Adrenal gland (tissue), 12 donors: Measurements from ENCODE around the gene RCN1. TPM values are rescaled to one million over a fixed set of nuclear protein-coding genes. Genes with fewer than 3 reads are reported as not detected.

Experiments
- DNase-seq, 7 donors: peaks; one replicate each; pipeline ENCODE4 v3.0.0-alpha.2; 2019 to 2020
- H3K27ac ChIP-seq, 5 donors: fragments of 200-600 bp; sonication (generic) in 4 of 5; 1 replicate in 3 of 5; 2 replicates in 2 of 5; pipeline versions ENCODE4 v1.5.1 to v1.8.0; 2016 to 2020; ENCODE audit warnings: mild to moderate bottlenecking in 1 of 5
- H3K27me3 ChIP-seq: fragments of 200-600 bp; 2 replicates; pipeline ENCODE4 v1.8.0; 2021
- H3K36me3 ChIP-seq, 2 donors: fragments of 200-600 bp; replicated peaks in 1 of 2; 1 replicate in 1 of 2; 2 replicates in 1 of 2; pipeline versions ENCODE4 v1.5.1 to v1.8.0; 2018 to 2022
- H3K4me1 ChIP-seq, 2 donors: fragments of 200-600 bp; replicated peaks in 1 of 2; 1 replicate in 1 of 2; 2 replicates in 1 of 2; pipeline versions ENCODE4 v1.5.1 to v1.8.0; 2018 to 2021
- H3K4me3 ChIP-seq, 4 donors: fragments of 200-600 bp; sonication (generic) in 3 of 4; one replicate each; pipeline ENCODE4 v1.5.1; 2016 to 2018
- H3K9me3 ChIP-seq, 3 donors: fragments of 200-600 bp; sonication (generic) in 1 of 3; replicated peaks in 1 of 3; 1 replicate in 2 of 3; 2 replicates in 1 of 3; pipeline versions ENCODE4 v1.5.1 to v1.8.0; 2016 to 2021
- POLR2A ChIP-seq, 2 donors: fragments of 450-650 bp; IDR thresholded peaks; one replicate each; pipeline ENCODE4 v1.6.1; 2017; ENCODE audit warnings: antibody characterized with exemption in 2 of 2, mild to moderate bottlenecking in 2 of 2, moderate library complexity in 1 of 2
- WGBS, 4 donors: extraction: QIAGEN DNeasy Blood & Tissue Kit in 2 of 4; methylation state at CpG; one replicate each; pipeline versions ENCODE4 v1.1.5 to v1.1.7; 2013 to 2017; 5-methylcytosine and 5-hydroxymethylcytosine counted together
- intact Hi-C, 2 donors: fragments of 100-400 bp; cut with DNase I; formaldehyde crosslinking; loops; one replicate each; pipeline versions ENCODE4 v1.14.1 to v1.15.0; 2022 to 2023
- polyA plus RNA-seq, 3 donors: library from polyadenylated mRNA; stranded (reverse); fragments of 200-250 nt in 2 of 3; fragments of 350-450 nt in 1 of 3; fragmentation: Illumina TruSeq in 1 of 3; extraction: RNeasy Lipid Tissue Mini Kit (QIAGEN cat#74804) in 1 of 3; gene quantifications; one replicate each; pipeline ENCODE4 v1.2.3, GENCODE V29; 2013 to 2014
- total RNA-seq, 9 donors: library from RNA; depleted of rRNA in 4 of 9; stranded (reverse); fragments of >200 nt in 4 of 9; fragments of 120-200 nt in 1 of 9; fragmentation: NEBNext Ultra II Directional in 1 of 9; extraction: Animal tissue kit (Norgen Biotek cat#: 25700) in 1 of 9; gene quantifications; one replicate each; pipeline versions ENCODE4 v1.1.0 to v1.2.4, GENCODE V29; 2013 to 2023
- TF ChIP-seq, protein P1 (sequence below), 6 experiments: fragments of 450-650 bp in 4 of 6; fragments of 200-600 bp in 2 of 6; sonication (generic) in 1 of 6; IDR thresholded peaks; 1 replicate in 5 of 6; 2 replicates in 1 of 6; pipeline versions ENCODE4 v1.5.1 to v1.8.0; 2016 to 2021; ENCODE audit warnings: antibody characterized with exemption in 6 of 6, mild to moderate bottlenecking in 2 of 6, moderate library complexity in 1 of 6
- donor health status: healthy with polysubstance abuse.
- donor health status: Bipolar disorder and iron deficiency.
- donor health status: DM: yes; HTN: yes; CAD: no.
- donor health status: DM: no; HTN: no; CAD: no.
- donor health status: DM: no; HTN: no; CAD: no.
- donor health status: DM: yes; HTN: yes; CAD: no.

The RCN1 gene
- total and polyA plus RNA-seq, 12 donors, result 56.1 to 142 (median 85.9) TPM

DNA sequence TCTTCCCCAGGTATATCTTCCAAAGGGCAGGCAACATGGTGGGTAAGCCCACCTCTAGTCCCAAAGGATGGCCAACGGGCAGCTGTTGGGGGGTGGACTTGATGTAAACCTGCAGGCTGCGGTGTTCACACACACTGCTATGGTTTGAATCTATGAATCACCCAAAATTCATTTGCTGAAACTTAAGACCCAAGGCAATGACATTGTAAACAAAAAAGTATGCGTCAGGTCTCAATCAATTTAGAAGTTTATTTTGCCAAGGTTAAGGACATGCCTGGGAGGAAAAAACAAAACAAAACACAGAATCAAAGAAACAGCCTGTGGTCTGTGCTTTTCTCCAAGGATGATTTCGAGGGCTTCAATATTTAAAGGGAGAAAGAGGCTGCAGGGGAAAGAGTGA lies 18.3 kb downstream of the RCN1 start:
- Histone ChIP-seq H3K36me3 (peaks cover 0 to 1% of the 10 kb centered on the region in 2 donors), H3K9me3 (no peaks in the 10 kb centered on the region), H3K4me3 (no peak overlapping the region), H3K27ac (no peak overlapping the region), H3K27me3 (no peaks in the 10 kb centered on the region), H3K4me1 (no peaks in the 10 kb centered on the region)
- DNase-seq, result no peak
- intact Hi-C loops, result no loop called here
- no peak for TF ChIP-seq POLR2A (IDR thresholded peaks at IDR 0.05)
- TF ChIP-seq, protein P1, sequence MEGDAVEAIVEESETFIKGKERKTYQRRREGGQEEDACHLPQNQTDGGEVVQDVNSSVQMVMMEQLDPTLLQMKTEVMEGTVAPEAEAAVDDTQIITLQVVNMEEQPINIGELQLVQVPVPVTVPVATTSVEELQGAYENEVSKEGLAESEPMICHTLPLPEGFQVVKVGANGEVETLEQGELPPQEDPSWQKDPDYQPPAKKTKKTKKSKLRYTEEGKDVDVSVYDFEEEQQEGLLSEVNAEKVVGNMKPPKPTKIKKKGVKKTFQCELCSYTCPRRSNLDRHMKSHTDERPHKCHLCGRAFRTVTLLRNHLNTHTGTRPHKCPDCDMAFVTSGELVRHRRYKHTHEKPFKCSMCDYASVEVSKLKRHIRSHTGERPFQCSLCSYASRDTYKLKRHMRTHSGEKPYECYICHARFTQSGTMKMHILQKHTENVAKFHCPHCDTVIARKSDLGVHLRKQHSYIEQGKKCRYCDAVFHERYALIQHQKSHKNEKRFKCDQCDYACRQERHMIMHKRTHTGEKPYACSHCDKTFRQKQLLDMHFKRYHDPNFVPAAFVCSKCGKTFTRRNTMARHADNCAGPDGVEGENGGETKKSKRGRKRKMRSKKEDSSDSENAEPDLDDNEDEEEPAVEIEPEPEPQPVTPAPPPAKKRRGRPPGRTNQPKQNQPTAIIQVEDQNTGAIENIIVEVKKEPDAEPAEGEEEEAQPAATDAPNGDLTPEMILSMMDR (IDR thresholded peaks at IDR 0.05), result no peak
- WGBS, 4 donors, result 60 to 65% (median 62%) methylated on average over 4 of the region's 4 CpGs

DNA sequence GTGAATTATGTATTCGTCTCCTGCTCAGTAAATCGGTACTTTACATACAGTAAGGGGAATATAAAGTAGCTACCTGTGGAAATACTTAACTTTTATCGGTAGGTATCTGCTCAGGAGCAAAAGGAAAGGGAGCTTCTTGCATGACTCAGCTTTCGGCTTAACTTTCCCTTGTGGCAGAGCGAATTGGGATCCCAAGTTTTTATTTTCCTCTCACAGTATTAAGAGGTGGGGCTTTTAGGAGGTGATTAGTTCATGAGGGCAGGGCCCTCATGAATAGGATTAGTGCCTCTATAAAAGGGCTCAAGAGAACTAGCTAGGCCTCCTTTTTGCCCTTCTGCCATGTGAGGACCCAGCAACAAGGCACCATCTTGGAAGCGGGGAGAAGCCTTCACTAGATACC lies 18.7 kb downstream of the RCN1 start:
- Histone ChIP-seq H3K4me3 (no peak overlapping the region), H3K9me3 (no peaks in the 10 kb centered on the region), H3K27me3 (no peaks in the 10 kb centered on the region), H3K27ac (no peak overlapping the region), H3K4me1 (no peaks in the 10 kb centered on the region), H3K36me3 (no peaks in the 10 kb centered on the region)
- DNase-seq, result no peak
- intact Hi-C loops, result no loop called here
- TF ChIP-seq, protein P1 (IDR thresholded peaks at IDR 0.05), result no peak
- TF ChIP-seq POLR2A (IDR thresholded peaks at IDR 0.05), result no peak
- WGBS, 4 donors, result 89 to 93% (median 90%) methylated on average over 6 of the region's 6 CpGs

DNA sequence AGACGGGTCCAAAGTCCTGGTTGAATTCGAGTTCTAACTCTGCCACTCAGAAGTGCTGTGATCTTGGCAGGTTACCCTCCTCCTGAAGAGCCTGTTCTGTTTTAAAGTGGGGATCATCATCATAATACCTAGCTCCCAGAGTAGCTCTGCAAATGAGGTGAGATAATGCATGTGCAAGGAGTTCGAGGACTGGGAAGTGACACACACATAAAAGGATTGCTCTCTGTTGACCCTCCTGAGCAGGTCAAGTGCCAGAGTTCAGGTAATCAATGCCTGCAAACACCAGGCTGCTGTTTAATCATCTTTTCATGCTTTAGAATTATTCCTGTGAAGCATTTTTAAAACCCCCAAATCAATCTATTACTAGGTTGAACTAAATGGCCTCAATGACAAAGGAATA lies 19.9 kb downstream of the RCN1 start:
- WGBS, 4 donors, result 72 to 96% (median 89%) methylated on average over 3 of the region's 3 CpGs
- Histone ChIP-seq H3K4me1 (no peaks in the 10 kb centered on the region), H3K36me3 (no peaks in the 10 kb centered on the region), H3K27me3 (no peaks in the 10 kb centered on the region), H3K27ac (no peak overlapping the region), H3K4me3 (no peak overlapping the region), H3K9me3 (no peaks in the 10 kb centered on the region)
- DNase-seq, result no peak
- TF ChIP-seq, protein P1 (IDR thresholded peaks at IDR 0.05), result no peak
- no peak for TF ChIP-seq POLR2A (IDR thresholded peaks at IDR 0.05)
- intact Hi-C loops, result no loop called here

DNA sequence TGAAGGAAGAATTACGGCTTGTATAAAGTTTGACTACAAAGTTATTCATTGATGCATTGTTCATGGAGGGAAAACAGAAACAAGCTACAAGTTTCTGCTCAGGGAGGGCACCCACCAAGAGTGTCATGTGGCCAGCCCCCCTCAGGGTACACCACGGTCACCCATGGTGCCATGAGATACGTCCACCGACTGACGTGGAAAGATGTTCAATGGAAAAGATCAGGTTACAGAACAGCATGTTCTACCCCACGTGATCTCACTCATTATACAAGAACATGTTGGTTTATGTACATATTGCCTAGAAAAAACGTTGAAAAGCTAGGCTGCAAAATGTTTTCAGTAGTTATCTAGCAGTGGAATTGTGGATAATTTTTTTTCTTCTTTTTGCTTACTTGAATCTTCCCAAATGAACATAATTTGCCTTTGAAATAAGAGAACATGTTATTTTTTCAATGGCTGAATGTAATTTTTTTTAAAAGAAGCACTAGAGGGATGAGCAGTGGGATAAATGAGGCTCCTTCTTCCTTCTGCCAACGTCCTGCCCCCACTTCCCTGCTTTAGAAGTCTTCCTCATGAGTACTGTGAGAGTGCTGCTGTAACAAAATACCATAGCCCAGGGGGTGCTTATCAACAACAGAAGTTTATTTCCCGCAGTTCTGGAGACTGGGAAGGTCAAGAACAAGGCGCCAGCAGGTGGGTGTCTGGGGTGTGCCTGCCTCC lies 22.5 kb downstream of the RCN1 start:
- no peak for DNase-seq
- Histone ChIP-seq H3K36me3 (no peaks in the 10 kb centered on the region), H3K4me1 (no peaks in the 10 kb centered on the region), H3K27ac (no peak overlapping the region), H3K27me3 (no peaks in the 10 kb centered on the region), H3K4me3 (no peak overlapping the region), H3K9me3 (no peaks in the 10 kb centered on the region)
- 51 to 60% (median 57%) methylated on average over 10 of the region's 10 CpGs for WGBS, 4 donors
- intact Hi-C loops, result no loop called here
- TF ChIP-seq POLR2A (IDR thresholded peaks at IDR 0.05), result no peak
- TF ChIP-seq, protein P1 (IDR thresholded peaks at IDR 0.05), result no peak
